ENCODE measurements around the gene TMEM207.

Gene TMEM207

GRCh38 chr3:190443257-190443656 lies 6.4 kb downstream of the TMEM207 start:
- DNase-seq = no peak

- DNase-seq = no peak
Measured at GRCh38 chr3:190442240-190442639, 7.5 kb downstream of the TMEM207 start.

DNA sequence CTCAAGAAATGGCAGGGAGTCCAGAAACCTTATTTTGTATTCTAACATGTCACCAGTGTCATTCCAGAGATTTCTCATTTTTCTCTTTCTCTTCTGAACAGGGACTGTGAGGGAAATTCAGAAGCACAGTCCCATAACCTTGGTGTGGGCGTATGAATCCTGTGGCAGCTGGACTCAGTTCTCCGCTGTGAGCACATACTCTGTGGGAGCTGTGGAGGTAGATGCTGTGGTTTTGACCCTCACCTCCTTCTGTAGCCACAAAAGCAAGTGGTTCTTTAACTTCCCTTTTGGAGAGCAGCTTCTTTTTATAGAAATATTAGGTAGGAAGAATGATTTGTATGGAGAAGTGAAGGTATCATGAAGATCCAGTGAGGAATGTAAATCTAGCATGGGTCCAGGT lies 13.4 kb downstream of the TMEM207 start:
- DNase-seq = no peak

DNA sequence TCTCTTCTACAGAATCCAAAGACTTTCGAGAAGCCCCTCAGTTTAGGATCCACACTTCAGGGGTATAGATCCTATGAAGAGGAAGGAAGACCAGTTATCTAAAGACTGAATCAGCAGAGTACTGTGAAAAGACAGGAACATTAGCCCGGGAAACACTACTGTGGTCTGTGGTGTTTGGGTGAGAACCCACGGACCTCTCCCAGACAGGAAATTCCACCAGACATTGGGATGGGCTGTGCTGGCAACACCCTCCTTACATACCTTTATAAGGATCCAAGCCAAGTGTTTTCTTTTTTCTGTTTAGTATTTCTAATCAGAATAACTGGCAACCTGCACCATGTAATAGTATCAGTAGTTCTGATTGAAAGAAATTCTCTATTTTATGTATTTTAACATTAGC lies 14.1 kb downstream of the TMEM207 start:
- DNase-seq = no peak

- no peak for DNase-seq
Measured at GRCh38 chr3:190433626-190434025, 16.1 kb downstream of the TMEM207 start.

- no peak for DNase-seq
Measured at GRCh38 chr3:190432216-190432615, 17.5 kb downstream of the TMEM207 start.

DNA sequence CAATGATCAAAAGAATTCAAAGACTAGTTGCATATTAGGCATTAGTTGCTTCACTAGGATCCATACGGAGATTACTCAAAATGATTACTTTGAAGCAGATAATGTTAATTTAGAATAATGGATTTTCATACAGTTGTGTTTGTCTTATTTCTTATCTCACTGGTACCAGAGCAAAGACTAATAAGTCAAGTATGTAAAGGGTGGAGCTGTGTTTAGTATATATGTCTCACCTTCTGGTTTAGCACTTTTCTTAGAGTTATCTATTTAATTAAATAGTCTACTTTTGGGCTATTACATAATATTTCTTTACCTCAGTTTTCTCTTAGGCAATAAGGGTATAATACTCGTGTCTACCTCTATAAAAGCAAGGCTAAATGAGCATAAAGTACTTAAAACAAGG lies 18.8 kb downstream of the TMEM207 start:
- DNase-seq = no peak

GRCh38 chr3:190429681-190430080 lies 20.0 kb downstream of the TMEM207 start:
- no peak for DNase-seq

- DNase-seq = no peak
Measured at GRCh38 chr3:190426806-190427507, 22.7 kb downstream of the TMEM207 start.

DNA sequence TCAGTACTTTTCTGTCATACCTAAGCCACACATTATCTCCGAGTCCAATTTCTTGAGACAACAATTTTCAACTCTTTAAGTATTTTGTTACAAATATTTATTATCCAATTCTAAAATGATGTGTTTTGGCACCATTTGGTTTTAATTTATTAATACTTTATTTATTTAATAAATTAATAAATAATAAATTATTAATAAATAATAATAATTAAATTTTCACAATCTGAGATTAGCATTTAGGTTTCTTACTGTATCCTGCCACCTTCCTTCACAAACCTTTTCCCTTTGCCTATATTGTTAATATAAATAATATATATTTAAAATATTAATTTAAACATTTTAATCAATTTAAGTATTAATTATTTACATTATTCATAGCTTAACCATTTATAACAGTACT lies 23.9 kb downstream of the TMEM207 start:
- DNase-seq = no peak

DNA sequence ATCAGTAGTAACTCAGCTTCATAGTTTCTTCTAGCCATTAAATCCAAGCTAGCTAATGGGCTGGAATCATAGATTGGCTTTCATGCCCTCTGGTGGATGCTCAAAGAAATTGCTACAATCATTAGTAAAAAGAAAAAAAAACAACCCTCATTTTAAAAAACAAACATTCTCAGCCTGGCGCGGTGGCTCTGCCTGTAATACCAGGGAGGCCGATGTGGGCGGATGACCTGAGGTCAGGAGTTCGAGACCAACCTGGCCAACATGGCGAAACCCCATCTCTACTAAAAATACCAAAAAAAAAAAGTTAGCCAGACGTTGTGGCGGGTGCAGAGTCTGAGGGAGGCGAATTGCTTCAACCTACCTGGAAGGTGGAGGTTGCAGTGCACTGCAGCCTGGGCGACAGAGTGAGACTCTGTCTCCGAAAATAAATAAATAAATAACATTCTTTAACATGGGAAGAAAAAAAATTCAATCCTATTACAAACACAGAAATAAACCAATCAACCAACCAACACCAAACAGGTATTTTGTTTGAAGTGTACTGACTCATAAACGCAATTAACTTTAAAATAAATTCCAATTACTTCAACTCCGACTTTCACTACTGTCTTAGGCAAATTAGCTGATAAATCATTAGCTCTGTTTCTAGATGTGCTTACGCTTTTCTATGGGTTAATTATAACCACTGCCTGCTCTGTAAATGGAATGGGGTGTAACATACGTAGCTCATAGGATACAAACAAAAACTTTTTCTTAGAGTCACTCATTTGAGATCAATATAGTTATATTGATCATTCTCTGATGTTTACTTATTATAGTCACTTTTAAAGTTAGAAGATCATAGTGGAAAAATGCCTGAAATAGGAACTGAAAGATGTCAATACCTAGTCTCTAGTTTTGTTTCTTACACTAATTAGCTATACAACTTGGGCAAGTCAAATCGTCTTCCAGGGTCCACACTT lies 24.9 kb downstream of the TMEM207 start:
- DNase-seq = peak; percentile 37

DNA sequence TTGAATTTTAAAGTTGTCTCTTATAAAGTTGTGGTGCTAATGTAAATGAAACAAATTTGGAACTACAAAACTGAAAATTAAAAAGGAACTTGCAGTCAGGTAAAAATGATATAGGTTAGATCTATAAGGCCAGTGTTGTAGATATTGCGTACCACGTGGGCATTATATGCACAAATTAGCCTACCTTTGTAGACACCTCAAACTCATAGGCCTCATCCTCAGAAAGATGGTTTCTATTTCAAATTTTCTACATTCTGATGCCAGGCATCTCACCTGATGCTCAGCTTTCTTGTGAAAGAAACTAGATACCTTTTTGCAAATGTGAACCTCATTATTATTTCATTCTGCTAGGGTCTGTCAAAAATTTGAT lies 25.6 kb downstream of the TMEM207 start:
- DNase-seq = no peak

DNA sequence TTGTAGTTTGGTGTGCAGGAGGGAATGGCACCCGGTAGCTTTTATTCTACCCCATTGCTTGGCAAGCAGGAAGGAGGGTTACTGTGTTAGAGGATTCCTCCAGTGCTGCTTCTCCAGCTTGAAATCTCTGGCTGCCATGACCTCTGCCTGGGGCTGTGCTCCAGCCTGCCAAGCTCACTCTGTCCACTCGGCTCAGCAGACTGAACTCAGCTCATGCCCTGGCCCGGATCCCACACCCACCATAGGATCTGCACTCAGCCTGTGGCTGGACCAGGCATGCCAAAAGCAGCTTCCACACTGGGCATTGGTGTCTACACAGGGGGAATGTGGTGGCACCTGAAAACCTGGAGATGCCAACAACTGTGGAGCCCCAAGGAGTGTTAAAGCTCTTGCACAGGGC lies 35.4 kb downstream of the TMEM207 start:
- DNase-seq = no peak

GRCh38 chr3:190404715-190405114 lies 45.0 kb downstream of the TMEM207 start:
- DNase-seq = no peak

DNA sequence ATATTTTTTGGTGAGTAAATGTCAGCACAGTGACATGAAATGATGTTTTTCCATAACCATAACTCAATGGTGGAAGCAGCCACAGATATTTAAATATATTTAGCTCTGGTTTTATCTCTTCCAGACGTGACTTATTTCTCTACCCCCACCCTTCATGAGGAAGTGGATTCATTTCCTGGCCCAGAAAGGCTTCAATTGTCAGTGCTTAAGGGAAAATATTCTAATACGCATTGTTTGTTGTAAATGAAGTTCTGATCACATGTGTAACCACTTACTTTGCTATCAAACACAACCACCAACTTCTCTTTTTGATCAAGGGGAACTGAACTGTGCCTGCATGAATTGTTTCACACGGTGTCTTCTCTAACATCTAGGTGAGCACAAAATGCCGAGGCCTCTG lies 47.7 kb downstream of the TMEM207 start:
- DNase-seq = no peak

GRCh38 chr3:190399677-190400076 lies 50.0 kb downstream of the TMEM207 start:
- no peak for DNase-seq

DNA sequence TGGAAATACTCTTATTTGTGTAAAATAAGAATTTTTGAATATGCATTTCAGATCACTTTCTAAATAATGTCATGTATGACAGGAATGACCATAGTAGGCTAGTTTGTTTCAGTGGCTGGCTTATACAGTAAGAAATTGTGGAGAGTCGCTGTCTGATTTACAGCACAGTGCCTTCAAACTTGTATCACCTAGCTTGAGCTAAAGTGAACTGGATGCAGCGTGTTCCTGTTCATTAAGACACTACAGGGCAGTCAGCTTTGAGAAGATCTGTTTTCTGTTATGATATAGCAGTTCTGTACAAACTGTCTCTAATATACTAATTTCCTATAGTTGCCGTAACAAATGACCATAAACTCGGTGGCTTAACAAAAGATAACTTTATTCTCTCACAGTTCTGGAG lies 51.8 kb downstream of the TMEM207 start:
- no peak for DNase-seq

DNA sequence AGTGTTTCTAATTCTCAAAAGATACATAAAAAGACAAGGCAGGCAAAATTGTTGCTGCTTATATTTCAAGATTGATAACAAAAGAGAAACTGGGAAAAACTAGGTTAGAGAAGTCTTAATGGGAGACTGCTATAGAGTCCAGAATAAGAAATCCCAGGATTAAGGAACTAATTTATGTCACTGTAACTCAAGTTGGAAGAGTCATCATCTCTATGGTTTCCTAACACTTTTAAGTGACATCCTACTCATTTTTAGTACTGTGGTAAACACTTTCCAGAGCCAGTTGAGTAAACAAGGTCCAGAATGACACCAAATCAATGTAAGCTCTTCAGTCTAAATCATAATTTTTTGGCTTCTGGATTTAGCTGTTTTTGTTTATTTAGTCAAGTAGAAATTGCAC lies 53.7 kb downstream of the TMEM207 start:
- DNase-seq = no peak

DNA sequence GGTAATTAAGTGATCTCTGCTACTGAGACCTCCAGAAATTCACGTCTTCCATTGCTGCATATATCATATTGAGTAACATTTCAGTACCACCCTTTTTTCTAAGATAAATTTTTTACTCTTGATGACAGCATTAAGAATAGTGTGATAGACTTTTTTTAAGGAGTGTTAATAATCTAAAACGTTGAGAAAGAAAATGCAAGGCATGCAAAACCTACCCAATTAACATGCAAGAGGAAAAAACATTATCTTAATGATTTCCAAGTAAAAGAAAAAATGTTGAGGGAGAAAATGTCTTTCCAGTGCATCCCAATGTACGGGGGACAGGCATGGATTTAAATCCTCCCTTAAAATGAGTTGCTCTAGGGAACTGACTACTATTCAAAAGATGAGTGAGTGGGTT lies 61.0 kb downstream of the TMEM207 start:
- DNase-seq = no peak

GRCh38 chr3:190387578-190388213 lies 62.0 kb downstream of the TMEM207 start, which contains the start of gene CLDN16:
Gene CLDN16 (plus strand): TSS chr3:190388163. CDS start chr3:190388330, 167 bp downstream.
- DNase-seq = no peak

DNA sequence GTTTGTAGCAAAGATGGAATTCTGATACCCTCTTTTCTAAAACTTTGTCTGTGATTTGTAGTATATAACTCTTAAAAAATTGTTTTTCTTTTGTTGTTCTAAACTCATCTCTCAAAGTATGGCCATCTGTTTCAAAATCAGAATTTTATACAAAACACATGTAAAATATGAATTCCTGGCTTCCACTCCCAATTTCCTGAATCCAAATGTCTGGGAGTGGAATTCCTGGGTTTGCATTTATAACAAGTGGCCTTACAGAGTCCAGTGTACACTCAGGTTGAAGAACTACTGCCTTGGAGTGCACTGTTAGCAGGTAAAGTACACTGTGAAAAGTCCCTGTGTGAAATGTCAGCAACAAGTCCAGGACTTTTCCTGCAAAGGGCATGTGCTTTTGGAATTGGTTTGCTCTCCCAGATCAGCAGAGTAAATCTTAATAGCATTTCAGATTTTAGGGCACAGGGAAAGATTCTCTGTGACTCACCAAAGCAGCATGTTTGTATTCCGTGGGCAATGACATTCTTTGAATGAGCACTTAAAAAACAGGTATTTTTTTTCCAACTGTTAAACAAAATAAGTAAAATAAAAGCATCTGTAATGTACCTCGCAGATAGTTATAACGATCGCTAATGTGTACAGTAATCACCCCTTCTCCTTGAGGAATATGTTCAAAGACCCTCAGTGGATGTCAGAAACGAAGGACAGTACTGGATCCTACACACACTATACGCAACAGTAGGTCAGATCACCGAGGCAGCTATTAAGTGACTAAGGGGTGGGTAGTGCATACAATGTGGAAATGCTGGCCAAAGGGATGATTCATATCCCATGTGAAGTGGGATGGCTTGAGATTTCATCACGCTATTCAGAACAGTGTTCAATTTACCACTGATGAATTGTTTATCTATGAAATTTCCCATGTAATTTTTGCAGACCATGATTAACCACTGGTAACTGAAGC lies 63.7 kb downstream of the TMEM207 start:
- no peak for DNase-seq

DNA sequence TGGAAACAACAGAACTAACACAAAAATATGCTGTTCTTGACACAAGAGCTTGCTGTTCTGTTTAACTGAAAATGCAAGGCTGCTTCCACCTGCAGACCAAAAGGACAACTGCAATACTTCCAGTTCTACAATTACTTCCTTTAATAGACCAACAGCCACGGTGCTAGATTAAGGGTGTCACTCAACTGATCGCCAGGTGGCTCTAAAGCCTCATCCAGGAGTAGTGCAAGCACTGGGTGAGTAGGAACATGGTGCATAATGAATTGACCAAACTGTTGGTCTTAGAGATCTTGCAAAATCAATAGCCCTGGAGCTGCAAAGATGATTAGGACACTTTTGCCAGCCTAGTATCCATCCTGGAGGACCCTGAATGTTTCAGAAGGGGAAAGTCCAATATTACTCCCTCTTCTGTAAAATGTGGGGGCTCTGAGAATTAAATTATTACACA lies 65.4 kb downstream of the TMEM207 start:
- no peak for DNase-seq
